H9 (cell line): ENCODE results near the gene ABCA1. TPM values are rescaled to one million over a fixed set of nuclear protein-coding genes. Genes with fewer than 3 reads are reported as not detected.
"Not testable (repeated sequence)": the region's sequence is repeated elsewhere in the genome, so short reads cannot be mapped to it uniquely, and the experiment has no call there.

Experiments used
- DNase-seq: peaks from one replicate; pipeline ENCODE4 v3.0.0-alpha.2; 2017
- H2AFZ ChIP-seq: one replicate; pipeline ENCODE4 v1.6.1; 2013; ENCODE audit warnings: mild to moderate bottlenecking, low read length, control low read depth, moderate library complexity
- H2AK5ac ChIP-seq: 2 replicates; pipeline ENCODE4 v1.6.1; 2013; ENCODE audit warnings: low read length, control low read depth, mixed read lengths; ENCODE audit not compliant: insufficient read length
- H2BK120ac ChIP-seq: one replicate; pipeline ENCODE4 v1.6.1; 2013; ENCODE audit warnings: low read depth, mild to moderate bottlenecking, low read length, control low read depth, inconsistent platforms; ENCODE audit not compliant: poor library complexity, severe bottlenecking
- H2BK12ac ChIP-seq: 2 replicates; pipeline ENCODE4 v1.6.1; 2013; ENCODE audit warnings: low read length, control low read depth, mixed read lengths, low read depth; ENCODE audit not compliant: insufficient read length
- H2BK15ac ChIP-seq: 2 replicates; pipeline ENCODE4 v1.6.1; 2013; ENCODE audit warnings: low read depth, low read length, control low read depth
- H2BK20ac ChIP-seq: one replicate; pipeline ENCODE4 v1.6.1; 2013; ENCODE audit warnings: low read depth, mild to moderate bottlenecking, low read length, control low read depth, inconsistent platforms; ENCODE audit not compliant: poor library complexity, severe bottlenecking
- H2BK5ac ChIP-seq: 2 replicates; pipeline ENCODE4 v1.6.1; 2013; ENCODE audit warnings: low read length, control low read depth, mixed read lengths; ENCODE audit not compliant: insufficient read length
- H3K14ac ChIP-seq: 2 replicates; pipeline ENCODE4 v1.6.1; 2013; ENCODE audit warnings: low read length, control low read depth; ENCODE audit not compliant: insufficient read depth
- H3K18ac ChIP-seq: 2 replicates; pipeline ENCODE4 v1.6.1; 2013; ENCODE audit warnings: low read depth, mild to moderate bottlenecking, mixed read lengths, low read length, control low read depth; ENCODE audit not compliant: insufficient read length
- H3K23ac ChIP-seq: 2 replicates; pipeline ENCODE4 v1.6.1; 2013; ENCODE audit warnings: low read length, control low read depth, mixed read lengths, low read depth; ENCODE audit not compliant: insufficient read length
- H3K23me2 ChIP-seq: 2 replicates; pipeline ENCODE4 v1.6.1; 2013; ENCODE audit warnings: low read depth, mild to moderate bottlenecking, mixed read lengths, low read length, control low read depth; ENCODE audit not compliant: insufficient read length, poor library complexity, severe bottlenecking
- H3K27ac ChIP-seq: 2 replicates; pipeline ENCODE4 v1.5.1; 2013; ENCODE audit warnings: low read length, control low read depth, mixed read lengths, low read depth; ENCODE audit not compliant: insufficient read length
- H3K27me3 ChIP-seq: 2 replicates; pipeline ENCODE4 v1.6.1; 2013; ENCODE audit warnings: low read length, control low read depth, inconsistent platforms; ENCODE audit not compliant: insufficient read depth
- H3K4ac ChIP-seq: 2 replicates; pipeline ENCODE4 v1.6.1; 2013; ENCODE audit warnings: low read depth, mild to moderate bottlenecking, control low read depth, inconsistent platforms, low read length, moderate library complexity
- H3K4me1 ChIP-seq: 2 replicates; pipeline ENCODE4 v1.6.1; 2013; ENCODE audit warnings: low read length, control low read depth, inconsistent platforms; ENCODE audit not compliant: insufficient read depth
- H3K4me2 ChIP-seq: 2 replicates; pipeline ENCODE4 v1.6.1; 2013; ENCODE audit warnings: low read length, control low read depth, mixed read lengths; ENCODE audit not compliant: insufficient read length, insufficient read depth
- H3K56ac ChIP-seq: 2 replicates; pipeline ENCODE4 v1.6.1; 2013; ENCODE audit warnings: low read depth, mild to moderate bottlenecking, mixed read lengths, low read length, control low read depth; ENCODE audit not compliant: insufficient read length
- H3K79me1 ChIP-seq: 2 replicates; pipeline ENCODE4 v1.6.1; 2013; ENCODE audit warnings: low read depth, mild to moderate bottlenecking, moderate library complexity, low read length, control low read depth, inconsistent platforms; ENCODE audit not compliant: insufficient read depth, poor library complexity, severe bottlenecking
- H3K79me2 ChIP-seq: 2 replicates; pipeline ENCODE4 v1.6.1; 2013; ENCODE audit warnings: low read length, control low read depth, inconsistent platforms; ENCODE audit not compliant: insufficient read depth
- H3K9ac ChIP-seq: 2 replicates; pipeline ENCODE4 v1.6.1; 2013; ENCODE audit warnings: low read length, control low read depth, mixed read lengths; ENCODE audit not compliant: insufficient read length; ENCODE audit errors: extremely low read depth
- H3K9me3 ChIP-seq: one replicate; pipeline ENCODE4 v1.6.1; 2013; ENCODE audit warnings: low read depth, low read length, inconsistent platforms; ENCODE audit not compliant: control insufficient read depth
- H3T11ph ChIP-seq: one replicate; pipeline ENCODE4 v1.6.1; 2013; ENCODE audit warnings: mild to moderate bottlenecking, low read length, control low read depth, inconsistent platforms
- H4K20me1 ChIP-seq: one replicate; pipeline ENCODE4 v1.6.1; 2013; ENCODE audit not compliant: control insufficient read depth, insufficient read length, insufficient read depth
- H4K5ac ChIP-seq: 2 replicates; pipeline ENCODE4 v1.6.1; 2013; ENCODE audit warnings: low read depth, mild to moderate bottlenecking, mixed read lengths, low read length, control low read depth; ENCODE audit not compliant: insufficient read length
- H4K8ac ChIP-seq: replicated peaks from 2 replicates; pipeline ENCODE4 v1.6.1; 2013; ENCODE audit warnings: low read length, control low read depth, mixed read lengths, low read depth; ENCODE audit not compliant: insufficient read length
- H4K91ac ChIP-seq: 2 replicates; pipeline ENCODE4 v1.6.1; 2013; ENCODE audit warnings: low read depth, mild to moderate bottlenecking, moderate library complexity, mixed read lengths, low read length, control low read depth; ENCODE audit not compliant: insufficient read length
- H3K27ac Mint-ChIP-seq, 3 experiments: 2 replicates in 2 of 3; 3 replicates in 1 of 3; pipeline ENCODE4 v1.8.0; 2020 to 2021; ENCODE audit warnings: mixed read lengths in 3 of 3, mild to moderate bottlenecking in 1 of 3, moderate library complexity in 1 of 3
- H3K27me3 Mint-ChIP-seq: 2 replicates; pipeline ENCODE4 v1.8.0; 2021; ENCODE audit warnings: low read depth, mild to moderate bottlenecking, moderate library complexity, mixed read lengths
- H3K36me3 Mint-ChIP-seq, 3 experiments: 2 replicates in 2 of 3; 3 replicates in 1 of 3; pipeline ENCODE4 v1.8.0; 2020 to 2021; ENCODE audit warnings: low read depth in 3 of 3, mixed read lengths in 3 of 3; ENCODE audit not compliant: insufficient read depth in 1 of 3
- H3K4me1 Mint-ChIP-seq, 2 experiments: 2 replicates each; pipeline ENCODE4 v1.8.0; 2020; ENCODE audit warnings: mixed read lengths in 2 of 2
- H3K4me3 Mint-ChIP-seq, 2 experiments: 2 replicates in 1 of 2; 3 replicates in 1 of 2; pipeline ENCODE4 v1.8.0; 2020 to 2021; ENCODE audit warnings: mild to moderate bottlenecking in 2 of 2, mixed read lengths in 2 of 2, moderate library complexity in 1 of 2
- H3K9me3 Mint-ChIP-seq, 2 experiments: 2 replicates in 1 of 2; 3 replicates in 1 of 2; pipeline ENCODE4 v1.8.0; 2020; ENCODE audit warnings: mild to moderate bottlenecking in 2 of 2, mixed read lengths in 2 of 2, moderate library complexity in 1 of 2
- CTCF ChIP-seq: fragments of 200-600 bp; sonication (generic); conservative IDR thresholded peaks from 3 replicates; pipeline ENCODE4 v1.8.0; 2021; ENCODE audit warnings: antibody characterized with exemption, mild to moderate bottlenecking
- WGBS: extraction: QIAGEN DNeasy Blood & Tissue Kit; methylation state at CpG from one replicate; pipeline ENCODE4 v1.1.7; 2013; ENCODE audit warnings: missing lambda C conversion rate, low lambda C conversion rate, mixed read lengths; ENCODE audit not compliant: insufficient read length; ENCODE audit errors: extremely low coverage; 5-methylcytosine and 5-hydroxymethylcytosine counted together
- total RNA-seq: library from RNA; stranded (reverse); gene quantifications from 2 replicates; pipeline ENCODE4 v1.2.1, GENCODE V29; 2021

ABCA1 gene
- total RNA-seq, 1 experiment from 2014 or later: 16.6 TPM

- no peak for DNase-seq
Observed at GRCh38 chr9:104958751-104959150, 30.8 kb upstream of the ABCA1 start.

GRCh38 chr9:104958006-104958405 is 30.1 kb upstream of the ABCA1 start:
- not testable (repeated sequence) for H3K23ac ChIP-seq, H2BK5ac ChIP-seq, H3K27ac Mint-ChIP-seq, H4K8ac ChIP-seq, H4K91ac ChIP-seq, H3K27me3 Mint-ChIP-seq, H3K27me3 ChIP-seq, H2BK20ac ChIP-seq, H3K79me1 ChIP-seq, H2AFZ ChIP-seq, H2BK12ac ChIP-seq, H3K56ac ChIP-seq, H3K4me2 ChIP-seq, H3K9ac ChIP-seq, H3K36me3 Mint-ChIP-seq, H3K14ac ChIP-seq, H3K79me2 ChIP-seq, H3K18ac ChIP-seq, H3K9me3 ChIP-seq, H3K9me3 Mint-ChIP-seq, H2BK120ac ChIP-seq, H3T11ph ChIP-seq, H2BK15ac ChIP-seq, H4K5ac ChIP-seq, H3K4me3 Mint-ChIP-seq, H3K23me2 ChIP-seq, H3K27ac ChIP-seq, H2AK5ac ChIP-seq, DNase-seq, H4K20me1 ChIP-seq, H3K4ac ChIP-seq, H3K4me1 ChIP-seq
- H3K4me1 Mint-ChIP-seq: peaks cover 36 to 38% of the 10 kb centered on the region in 2 experiments
- no CpG with 5 or more reads among the region's 4 CpGs for WGBS

More at GRCh38 chr9:104958751-104959150, 30.8 kb upstream of the ABCA1 start:
- Histone ChIP-seq H4K91ac (no peak overlapping the region), H3K14ac (no peak overlapping the region), H3K27me3 (no peaks in the 10 kb centered on the region), H2AK5ac (no peak overlapping the region), H3K23me2 (no peaks in the 10 kb centered on the region), H3K23ac (no peak overlapping the region), H4K5ac (no peak overlapping the region), H2BK12ac (no peak overlapping the region), H2BK15ac (no peak overlapping the region), H2AFZ (no peak overlapping the region), H4K20me1 (no peaks in the 10 kb centered on the region), H3K79me1 (no peaks in the 10 kb centered on the region), H4K8ac (no peak overlapping the region), H3K4ac (no peak overlapping the region), H3K9me3 (no peaks in the 10 kb centered on the region), H3K18ac (no peak overlapping the region), H3K9ac (no peak overlapping the region), H2BK5ac (no peak overlapping the region), H3K56ac (no peak overlapping the region), H3K79me2 (no peaks in the 10 kb centered on the region), H2BK120ac (no peak overlapping the region), H2BK20ac (no peak overlapping the region), H3K27ac (no peak overlapping the region), H3K4me2 (no peak overlapping the region), H3K4me1 (no peaks in the 10 kb centered on the region; the same call in 1 of the 2 replicates), H3T11ph (no peak overlapping the region)
- H3K4me3 Mint-ChIP-seq: no peak overlapping the region
- TF ChIP-seq CTCF: no peak
- no CpG with 5 or more reads among the region's 1 CpG for WGBS
- H3K36me3 Mint-ChIP-seq: no peaks in the 10 kb centered on the region
- no peaks in the 10 kb centered on the region for H3K27me3 Mint-ChIP-seq
- H3K27ac Mint-ChIP-seq: no peak overlapping the region
- peaks cover 36 to 39% of the 10 kb centered on the region in 2 experiments for H3K4me1 Mint-ChIP-seq
- peaks cover 0 to 2% of the 10 kb centered on the region in 2 experiments; a peak in 1 of 5 replicates for H3K9me3 Mint-ChIP-seq
